GM12878 (cell line): ENCODE measurements around the gene ACTR1A. TPM values are rescaled to one million over a fixed set of nuclear protein-coding genes. Genes with fewer than 3 reads are reported as not detected.

Source experiments
- BCL11A ChIP-seq: IDR thresholded peaks from 2 replicates; pipeline ENCODE4 v1.6.1; 2011; ENCODE audit warnings: low read depth, low read length
- CREB1 ChIP-seq: IDR thresholded peaks from 2 replicates; pipeline ENCODE4 v1.6.1; 2012; ENCODE audit warnings: low read depth, mild to moderate bottlenecking, inconsistent platforms
- EED ChIP-seq: sonication (generic); IDR thresholded peaks from 2 replicates; pipeline ENCODE4 v1.6.1; 2016; ENCODE audit warnings: antibody characterized with exemption, low read depth
- EP300 ChIP-seq, 2 experiments: fragments of 150-350 bp in 1 of 2; IDR thresholded peaks; 2 replicates each; pipeline ENCODE4 v1.6.1; 2011 to 2012; ENCODE audit warnings: low read depth in 2 of 2, low read length in 2 of 2, borderline replicate concordance in 1 of 2, improper control_type of control experiment in 1 of 2, inconsistent platforms in 1 of 2; ENCODE audit not compliant: control insufficient read depth in 1 of 2
- HCFC1 ChIP-seq: fragments of 150-350 bp; IDR thresholded peaks from 2 replicates; pipeline ENCODE4 v1.6.1; 2014; ENCODE audit warnings: low read length
- KDM1A ChIP-seq: fragments of 200-600 bp; sonication (generic); IDR thresholded peaks from 2 replicates; pipeline ENCODE4 v1.6.1; 2016; ENCODE audit warnings: borderline replicate concordance
- NFYB ChIP-seq: IDR thresholded peaks from 2 replicates; pipeline ENCODE4 v1.6.1; 2011; ENCODE audit warnings: low read depth, mild to moderate bottlenecking, low read length, improper control_type of control experiment, moderate library complexity; ENCODE audit not compliant: insufficient read depth
- NR2C2 ChIP-seq: IDR thresholded peaks from 2 replicates; pipeline ENCODE4 v1.6.1; 2011; ENCODE audit warnings: borderline replicate concordance, low read depth; ENCODE audit not compliant: control insufficient read depth, insufficient read length
- NR2F1 ChIP-seq: fragments of 450-650 bp; conservative IDR thresholded peaks from 2 replicates; pipeline ENCODE4 v1.6.1; 2017; ENCODE audit warnings: mild to moderate bottlenecking
- POU2F2 ChIP-seq: IDR thresholded peaks from 3 replicates; pipeline ENCODE4 v1.6.1; 2011; ENCODE audit warnings: low read depth, mild to moderate bottlenecking, low read length, borderline replicate concordance
- SIX5 ChIP-seq: IDR thresholded peaks from 2 replicates; pipeline ENCODE4 v1.6.1; 2011; ENCODE audit warnings: mild to moderate bottlenecking, low read depth, low read length, moderate library complexity; ENCODE audit not compliant: severe bottlenecking
- SMAD1 ChIP-seq: fragments of 450-650 bp; IDR thresholded peaks from 2 replicates; pipeline ENCODE4 v1.6.1; 2018; ENCODE audit warnings: mild to moderate bottlenecking, low read depth; ENCODE audit not compliant: partially characterized antibody
- ZNF207 ChIP-seq: fragments of 450-650 bp; IDR thresholded peaks from 2 replicates; pipeline ENCODE4 v1.6.1; 2014; ENCODE audit warnings: antibody characterized with exemption, mild to moderate bottlenecking, borderline replicate concordance
- polyA plus RNA-seq, 11 experiments: library from polyadenylated mRNA; depleted of rRNA in 4 of 11; unstranded in 6 of 11; stranded (reverse) in 5 of 11; fragments of >200 nt; fragmentation: Nextera tagmentation in 4 of 11; fragmentation: Illumina TruSeq in 1 of 11; extraction: Ambion mirVana in 4 of 11; extraction: Trizol in 1 of 11; gene quantifications; 1 replicate in 1 of 11; 2 replicates in 10 of 11; pipeline versions ENCODE4 v1.2.1 to v1.2.3, GENCODE V29; 2011 to 2016; ENCODE audit warnings: inconsistent platforms in 2 of 11, missing spikeins in 2 of 11, low read depth in 1 of 11
- total RNA-seq, 4 experiments: library from RNA; depleted of rRNA in 3 of 4; stranded (reverse); fragments of >200 nt in 3 of 4; fragmentation: Illumina TruSeq in 1 of 4; extraction: Trizol in 1 of 4; gene quantifications; 2 replicates each; pipeline versions ENCODE4 v1.2.1 to v1.2.3, GENCODE V29; 2013 to 2021
- TF ChIP-seq, protein P1 (sequence below): IDR thresholded peaks from 2 replicates; pipeline ENCODE4 v1.6.1; 2012; ENCODE audit warnings: improper control_type of control experiment, low read depth, low read length; ENCODE audit not compliant: insufficient replicate concordance
- TF ChIP-seq, protein P2 (sequence below): fragments of 450-650 bp; formaldehyde crosslinking; IDR thresholded peaks from 2 replicates; pipeline ENCODE4 v1.5.0; 2022; ENCODE audit warnings: mild to moderate bottlenecking, missing genetic modification characterization
- TF ChIP-seq, protein P3 (sequence below): fragments of 450-650 bp; IDR thresholded peaks from 2 replicates; pipeline ENCODE4 v1.6.1; 2017; ENCODE audit warnings: antibody characterized with exemption, mild to moderate bottlenecking, moderate library complexity
- TF ChIP-seq, protein P4 (sequence below): IDR thresholded peaks from 2 replicates; pipeline ENCODE4 v1.6.1; 2011; ENCODE audit warnings: borderline replicate concordance, low read depth, mild to moderate bottlenecking, moderate library complexity, mixed read lengths, low read length; ENCODE audit not compliant: insufficient read depth; ENCODE audit errors: extremely low read length

ACTR1A gene
- total and polyA plus RNA-seq, 10 of the 15 experiments (the other 5 are each of a cell fraction or from before 2014, with no cell fraction given): 43.0 to 110 (median 78.9) TPM

DNA sequence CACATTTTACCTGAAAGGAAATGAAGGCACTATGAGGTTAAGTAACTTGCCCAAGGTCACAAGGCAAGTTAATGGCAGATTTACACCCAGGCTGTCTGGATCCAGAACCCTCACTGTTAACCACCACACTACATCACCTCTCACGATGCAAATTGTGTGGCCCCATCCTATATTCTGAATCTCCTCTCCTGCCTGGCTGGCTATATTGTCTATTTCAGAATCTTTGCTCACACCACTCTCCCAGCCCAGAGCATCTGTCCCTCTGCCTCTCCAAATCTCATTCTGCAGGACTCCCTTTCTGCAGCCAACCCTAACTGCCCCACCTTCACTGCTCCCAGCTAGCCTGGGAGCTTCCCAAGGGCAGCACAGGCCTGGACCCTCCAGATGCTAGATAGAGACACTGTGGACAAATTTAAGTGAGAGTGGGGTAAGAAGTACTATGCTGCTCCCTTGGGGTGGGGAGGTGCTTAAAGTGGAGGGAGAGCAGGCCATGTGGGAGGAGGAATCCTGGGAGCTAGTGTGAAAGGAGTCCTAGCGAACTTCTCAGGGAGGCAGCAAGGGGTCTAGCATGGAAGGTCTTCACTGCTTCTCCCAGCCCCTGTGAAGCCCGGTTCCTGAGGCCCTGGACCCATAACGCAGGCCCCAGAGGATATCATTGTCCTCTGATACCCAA is 70.9 kb downstream of the ACTR1A start (continued):
- TF ChIP-seq, protein P1, sequence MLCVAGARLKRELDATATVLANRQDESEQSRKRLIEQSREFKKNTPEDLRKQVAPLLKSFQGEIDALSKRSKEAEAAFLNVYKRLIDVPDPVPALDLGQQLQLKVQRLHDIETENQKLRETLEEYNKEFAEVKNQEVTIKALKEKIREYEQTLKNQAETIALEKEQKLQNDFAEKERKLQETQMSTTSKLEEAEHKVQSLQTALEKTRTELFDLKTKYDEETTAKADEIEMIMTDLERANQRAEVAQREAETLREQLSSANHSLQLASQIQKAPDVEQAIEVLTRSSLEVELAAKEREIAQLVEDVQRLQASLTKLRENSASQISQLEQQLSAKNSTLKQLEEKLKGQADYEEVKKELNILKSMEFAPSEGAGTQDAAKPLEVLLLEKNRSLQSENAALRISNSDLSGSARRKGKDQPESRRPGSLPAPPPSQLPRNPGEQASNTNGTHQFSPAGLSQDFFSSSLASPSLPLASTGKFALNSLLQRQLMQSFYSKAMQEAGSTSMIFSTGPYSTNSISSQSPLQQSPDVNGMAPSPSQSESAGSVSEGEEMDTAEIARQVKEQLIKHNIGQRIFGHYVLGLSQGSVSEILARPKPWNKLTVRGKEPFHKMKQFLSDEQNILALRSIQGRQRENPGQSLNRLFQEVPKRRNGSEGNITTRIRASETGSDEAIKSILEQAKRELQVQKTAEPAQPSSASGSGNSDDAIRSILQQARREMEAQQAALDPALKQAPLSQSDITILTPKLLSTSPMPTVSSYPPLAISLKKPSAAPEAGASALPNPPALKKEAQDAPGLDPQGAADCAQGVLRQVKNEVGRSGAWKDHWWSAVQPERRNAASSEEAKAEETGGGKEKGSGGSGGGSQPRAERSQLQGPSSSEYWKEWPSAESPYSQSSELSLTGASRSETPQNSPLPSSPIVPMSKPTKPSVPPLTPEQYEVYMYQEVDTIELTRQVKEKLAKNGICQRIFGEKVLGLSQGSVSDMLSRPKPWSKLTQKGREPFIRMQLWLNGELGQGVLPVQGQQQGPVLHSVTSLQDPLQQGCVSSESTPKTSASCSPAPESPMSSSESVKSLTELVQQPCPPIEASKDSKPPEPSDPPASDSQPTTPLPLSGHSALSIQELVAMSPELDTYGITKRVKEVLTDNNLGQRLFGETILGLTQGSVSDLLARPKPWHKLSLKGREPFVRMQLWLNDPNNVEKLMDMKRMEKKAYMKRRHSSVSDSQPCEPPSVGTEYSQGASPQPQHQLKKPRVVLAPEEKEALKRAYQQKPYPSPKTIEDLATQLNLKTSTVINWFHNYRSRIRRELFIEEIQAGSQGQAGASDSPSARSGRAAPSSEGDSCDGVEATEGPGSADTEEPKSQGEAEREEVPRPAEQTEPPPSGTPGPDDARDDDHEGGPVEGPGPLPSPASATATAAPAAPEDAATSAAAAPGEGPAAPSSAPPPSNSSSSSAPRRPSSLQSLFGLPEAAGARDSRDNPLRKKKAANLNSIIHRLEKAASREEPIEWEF: no peak
- TF ChIP-seq KDM1A (no peak), EED (no peak), BCL11A (no peak), SMAD1 (no peak), NR2C2 (no peak), EP300 (IDR thresholded peaks at IDR 0.05; ENCODE audit: borderline replicate concordance in 1 of 2, control insufficient read depth in 1 of 2, low read depth in 2 of 2, low read length in 2 of 2) (no peak), CREB1 (0 out of 2 replicates have a peak, but pooled peaks have one; percentile 5), NFYB (no peak), SIX5 (no peak), ZNF207 (no peak), NR2F1 (no peak), HCFC1 (no peak), POU2F2 (peak; percentile 82; the same call in 1 of the 3 replicates)
- TF ChIP-seq, protein P2, sequence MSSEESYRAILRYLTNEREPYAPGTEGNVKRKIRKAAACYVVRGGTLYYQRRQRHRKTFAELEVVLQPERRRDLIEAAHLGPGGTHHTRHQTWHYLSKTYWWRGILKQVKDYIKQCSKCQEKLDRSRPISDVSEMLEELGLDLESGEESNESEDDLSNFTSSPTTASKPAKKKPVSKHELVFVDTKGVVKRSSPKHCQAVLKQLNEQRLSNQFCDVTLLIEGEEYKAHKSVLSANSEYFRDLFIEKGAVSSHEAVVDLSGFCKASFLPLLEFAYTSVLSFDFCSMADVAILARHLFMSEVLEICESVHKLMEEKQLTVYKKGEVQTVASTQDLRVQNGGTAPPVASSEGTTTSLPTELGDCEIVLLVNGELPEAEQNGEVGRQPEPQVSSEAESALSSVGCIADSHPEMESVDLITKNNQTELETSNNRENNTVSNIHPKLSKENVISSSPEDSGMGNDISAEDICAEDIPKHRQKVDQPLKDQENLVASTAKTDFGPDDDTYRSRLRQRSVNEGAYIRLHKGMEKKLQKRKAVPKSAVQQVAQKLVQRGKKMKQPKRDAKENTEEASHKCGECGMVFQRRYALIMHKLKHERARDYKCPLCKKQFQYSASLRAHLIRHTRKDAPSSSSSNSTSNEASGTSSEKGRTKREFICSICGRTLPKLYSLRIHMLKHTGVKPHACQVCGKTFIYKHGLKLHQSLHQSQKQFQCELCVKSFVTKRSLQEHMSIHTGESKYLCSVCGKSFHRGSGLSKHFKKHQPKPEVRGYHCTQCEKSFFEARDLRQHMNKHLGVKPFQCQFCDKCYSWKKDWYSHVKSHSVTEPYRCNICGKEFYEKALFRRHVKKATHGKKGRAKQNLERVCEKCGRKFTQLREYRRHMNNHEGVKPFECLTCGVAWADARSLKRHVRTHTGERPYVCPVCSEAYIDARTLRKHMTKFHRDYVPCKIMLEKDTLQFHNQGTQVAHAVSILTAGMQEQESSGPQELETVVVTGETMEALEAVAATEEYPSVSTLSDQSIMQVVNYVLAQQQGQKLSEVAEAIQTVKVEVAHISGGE (CRISPR knock-in tag): no peak
- TF ChIP-seq, protein P3, sequence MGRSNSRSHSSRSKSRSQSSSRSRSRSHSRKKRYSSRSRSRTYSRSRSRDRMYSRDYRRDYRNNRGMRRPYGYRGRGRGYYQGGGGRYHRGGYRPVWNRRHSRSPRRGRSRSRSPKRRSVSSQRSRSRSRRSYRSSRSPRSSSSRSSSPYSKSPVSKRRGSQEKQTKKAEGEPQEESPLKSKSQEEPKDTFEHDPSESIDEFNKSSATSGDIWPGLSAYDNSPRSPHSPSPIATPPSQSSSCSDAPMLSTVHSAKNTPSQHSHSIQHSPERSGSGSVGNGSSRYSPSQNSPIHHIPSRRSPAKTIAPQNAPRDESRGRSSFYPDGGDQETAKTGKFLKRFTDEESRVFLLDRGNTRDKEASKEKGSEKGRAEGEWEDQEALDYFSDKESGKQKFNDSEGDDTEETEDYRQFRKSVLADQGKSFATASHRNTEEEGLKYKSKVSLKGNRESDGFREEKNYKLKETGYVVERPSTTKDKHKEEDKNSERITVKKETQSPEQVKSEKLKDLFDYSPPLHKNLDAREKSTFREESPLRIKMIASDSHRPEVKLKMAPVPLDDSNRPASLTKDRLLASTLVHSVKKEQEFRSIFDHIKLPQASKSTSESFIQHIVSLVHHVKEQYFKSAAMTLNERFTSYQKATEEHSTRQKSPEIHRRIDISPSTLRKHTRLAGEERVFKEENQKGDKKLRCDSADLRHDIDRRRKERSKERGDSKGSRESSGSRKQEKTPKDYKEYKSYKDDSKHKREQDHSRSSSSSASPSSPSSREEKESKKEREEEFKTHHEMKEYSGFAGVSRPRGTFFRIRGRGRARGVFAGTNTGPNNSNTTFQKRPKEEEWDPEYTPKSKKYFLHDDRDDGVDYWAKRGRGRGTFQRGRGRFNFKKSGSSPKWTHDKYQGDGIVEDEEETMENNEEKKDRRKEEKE: no peak
- TF ChIP-seq, protein P4, sequence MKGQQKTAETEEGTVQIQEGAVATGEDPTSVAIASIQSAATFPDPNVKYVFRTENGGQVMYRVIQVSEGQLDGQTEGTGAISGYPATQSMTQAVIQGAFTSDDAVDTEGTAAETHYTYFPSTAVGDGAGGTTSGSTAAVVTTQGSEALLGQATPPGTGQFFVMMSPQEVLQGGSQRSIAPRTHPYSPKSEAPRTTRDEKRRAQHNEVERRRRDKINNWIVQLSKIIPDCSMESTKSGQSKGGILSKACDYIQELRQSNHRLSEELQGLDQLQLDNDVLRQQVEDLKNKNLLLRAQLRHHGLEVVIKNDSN: no peak
